HepG2 (cell line): Measurements from ENCODE around the gene PRM2. TPM values are rescaled to one million over a fixed set of nuclear protein-coding genes. Genes with fewer than 3 reads are reported as not detected.

Experiments
- BORCS8-MEF2B ChIP-seq: sonication (generic); formaldehyde crosslinking; IDR thresholded peaks from 2 replicates; pipeline ENCODE4 v1.8.0; 2022; ENCODE audit warnings: mild to moderate bottlenecking, missing genetic modification reagents
- CTCF ChIP-seq: sonication (generic); formaldehyde crosslinking; IDR thresholded peaks from 2 replicates; pipeline ENCODE4 v1.5.0; 2020; ENCODE audit warnings: mild to moderate bottlenecking, missing genetic modification reagents, moderate library complexity
- FOXC1 ChIP-seq: sonication (generic); formaldehyde crosslinking; IDR thresholded peaks from 2 replicates; pipeline ENCODE4 v1.8.0; 2022; ENCODE audit warnings: mild to moderate bottlenecking, missing genetic modification reagents, borderline replicate concordance
- KDM4B ChIP-seq: sonication (generic); formaldehyde crosslinking; IDR thresholded peaks from 2 replicates; pipeline ENCODE4 v1.4.0; 2020; ENCODE audit warnings: missing genetic modification reagents
- NFIC ChIP-seq: IDR thresholded peaks from 2 replicates; pipeline ENCODE4 v1.6.1; 2012; ENCODE audit warnings: mild to moderate bottlenecking, low read length, inconsistent platforms
- RERE ChIP-seq: IDR thresholded peaks from 2 replicates; pipeline ENCODE4 v1.6.1; 2016; ENCODE audit warnings: low read depth, missing genetic modification reagents, missing compliant biosample characterization
- SMAD3 ChIP-seq: sonication (generic); formaldehyde crosslinking; IDR thresholded peaks from 2 replicates; pipeline ENCODE4 v1.4.0; 2020; ENCODE audit warnings: missing genetic modification reagents
- SMARCE1 ChIP-seq: fragments of 450-650 bp; IDR thresholded peaks from 2 replicates; pipeline ENCODE4 v1.6.1; 2017; ENCODE audit warnings: borderline replicate concordance
- USF2 ChIP-seq, 2 experiments: sonication (generic) in 1 of 2; formaldehyde crosslinking in 1 of 2; IDR thresholded peaks; 2 replicates each; pipeline versions ENCODE4 v1.5.1 to v1.6.1; 2011 to 2020; ENCODE audit warnings: borderline replicate concordance in 1 of 2, low read depth in 1 of 2, low read length in 1 of 2, mild to moderate bottlenecking in 1 of 2, missing genetic modification reagents in 1 of 2, moderate library complexity in 1 of 2
- WIZ ChIP-seq: sonication (generic); formaldehyde crosslinking; IDR thresholded peaks from 2 replicates; pipeline ENCODE4 v1.5.1; 2020; ENCODE audit warnings: mild to moderate bottlenecking, missing genetic modification reagents
- XRCC5 ChIP-seq: fragments of 200-400 bp; formaldehyde crosslinking; optimal IDR thresholded peaks from 2 replicates; pipeline ENCODE3; 2017; ENCODE audit warnings: mild to moderate bottlenecking, low read length
- ZBTB39 ChIP-seq: sonication (generic); formaldehyde crosslinking; IDR thresholded peaks from 2 replicates; pipeline ENCODE4 v1.5.0; 2020; ENCODE audit warnings: missing genetic modification reagents
- ZNF180 ChIP-seq: sonication (generic); formaldehyde crosslinking; IDR thresholded peaks from 2 replicates; pipeline ENCODE4 v1.4.0; 2020; ENCODE audit warnings: low read depth, missing genetic modification reagents, borderline replicate concordance
- ZNF335 ChIP-seq: sonication (generic); formaldehyde crosslinking; IDR thresholded peaks from 2 replicates; pipeline ENCODE4 v1.4.0; 2020; ENCODE audit warnings: missing genetic modification reagents
- ZNF468 ChIP-seq: sonication (generic); formaldehyde crosslinking; IDR thresholded peaks from 2 replicates; pipeline ENCODE4 v1.8.0; 2022; ENCODE audit warnings: mild to moderate bottlenecking, moderate library complexity, missing genetic modification reagents
- ZNF552 ChIP-seq: sonication (generic); formaldehyde crosslinking; IDR thresholded peaks from 2 replicates; pipeline ENCODE4 v1.9.0; 2022; ENCODE audit warnings: missing genetic modification reagents, mild to moderate bottlenecking, borderline replicate concordance
- polyA plus RNA-seq, 8 experiments: library from polyadenylated mRNA; depleted of rRNA in 3 of 8; stranded (reverse) in 7 of 8; unstranded in 1 of 8; fragments of >200 nt; fragmentation: Illumina TruSeq in 4 of 8; extraction: Trizol in 4 of 8; gene quantifications; 2 replicates each; pipeline versions ENCODE4 v1.2.1 to v1.2.3, GENCODE V29; 2011 to 2016; ENCODE audit warnings: low read depth in 4 of 8, missing spikeins in 1 of 8, mixed read lengths in 1 of 8; ENCODE audit not compliant: insufficient read depth in 1 of 8
- total RNA-seq, 5 experiments: library from RNA; depleted of rRNA; stranded (reverse); fragments of >200 nt; fragmentation: Illumina TruSeq; extraction: Trizol; gene quantifications; 2 replicates each; pipeline ENCODE4 v1.2.3, GENCODE V29; 2016; ENCODE audit warnings: low read depth in 1 of 5

The PRM2 gene
- total and polyA plus RNA-seq, 2 of the 13 experiments (the other 11 are each of a cell fraction or from before 2014, with no cell fraction given): 0.54 TPM; not detected in 1

GRCh38 chr16:11255737-11256660, 20.3 kb downstream of the PRM2 start, which contains the start of gene SOCS1 (continued):
- TF ChIP-seq RERE: 0 out of 2 replicates have a peak, but pooled peaks have one; percentile 52
- TF ChIP-seq ZNF180: peak; percentile 26; the same call in 1 of the 2 replicates
- TF ChIP-seq SMARCE1: peak; percentile 18; the same call in 1 of the 2 replicates
- no peak for TF ChIP-seq KDM4B
- TF ChIP-seq ZNF468 (CRISPR knock-in tag): 0 out of 2 replicates have a peak, but pooled peaks have one; percentile 26
- TF ChIP-seq CTCF: peak; percentile 81
- TF ChIP-seq WIZ (CRISPR knock-in tag): no peak
- TF ChIP-seq XRCC5: peak; percentile 87
- peak; percentile 52; the same call in 1 of the 2 replicates for TF ChIP-seq FOXC1 (CRISPR knock-in tag)
- TF ChIP-seq USF2 (IDR thresholded peaks at IDR 0.05; ENCODE audit: low read depth, low read length): no peak
- peak; percentile 67; the same call in 1 of the 2 replicates for TF ChIP-seq USF2 (CRISPR knock-in tag; IDR thresholded peaks at IDR 0.05; ENCODE audit: borderline replicate concordance)
- peak; percentile 85; the same call in 1 of the 2 replicates for TF ChIP-seq ZNF552 (CRISPR knock-in tag)
- TF ChIP-seq ZBTB39 (CRISPR knock-in tag): no peak
- TF ChIP-seq BORCS8-MEF2B (CRISPR knock-in tag): peak; percentile 20; the same call in 1 of the 2 replicates
- peak; percentile 88 for TF ChIP-seq ZNF335 (CRISPR knock-in tag)
- TF ChIP-seq NFIC: no peak
- TF ChIP-seq SMAD3: no peak; the same call in 1 of the 2 replicates
